ENCODE results near the gene MATN1. TPM values are rescaled to one million over a fixed set of nuclear protein-coding genes. Genes with fewer than 3 reads are reported as not detected.

MATN1 gene
- total and polyA plus RNA-seq, 2 experiments from 2014 or later: 0.47 to 3.7 TPM

- H3K9me2 ChIP-seq (replicated peaks; ENCODE audit: insufficient read depth): no peaks in the 10 kb centered on the region
- no peaks in the 10 kb centered on the region for H3K36me3 ChIP-seq (replicated peaks; ENCODE audit: insufficient read depth, low read depth)
- H4K20me1 ChIP-seq (ENCODE audit: insufficient read depth, poor library complexity, severe bottlenecking): no peaks in the 10 kb centered on the region
- peaks cover 2% of the 10 kb centered on the region for H3K27me3 ChIP-seq
- H3K4me2 ChIP-seq: no peak overlapping the region
- H2AFZ ChIP-seq: no peak overlapping the region
- H3K9me3 ChIP-seq (ENCODE audit: low read depth): no peaks in the 10 kb centered on the region
- WGBS (ENCODE audit: low lambda C conversion rate, missing lambda C conversion rate): 95% methylated on average over 9 of the region's 9 CpGs
- H3K4me1 ChIP-seq (ENCODE audit: insufficient read depth): no peaks in the 10 kb centered on the region
- no peaks in the 10 kb centered on the region for H3K79me2 ChIP-seq
- DNase-seq (ENCODE audit: low spot score): no peak
- TF ChIP-seq EZH2phosphoT487 (IDR thresholded peaks at IDR 0.05; ENCODE audit: low read depth, severe bottlenecking, unreplicated experiment) (no peak), EZH2 (IDR thresholded peaks at IDR 0.05; ENCODE audit: borderline replicate concordance) (no peak), CTCF (IDR thresholded peaks at IDR 0.05; ENCODE audit: poor library complexity) (no peak)
- no peak overlapping the region for H3K27ac ChIP-seq
- H3K4me3 ChIP-seq: no peak overlapping the region
These were observed 31.3 kb upstream of the MATN1 start for GRCh38 chr1:30754684-30755171.

- 92% methylated on average over 13 of the region's 13 CpGs for WGBS (ENCODE audit: low lambda C conversion rate, missing lambda C conversion rate)
- H3K4me2 ChIP-seq: no peak overlapping the region
- no peak overlapping the region for H3K27ac ChIP-seq
- no peaks in the 10 kb centered on the region for H4K20me1 ChIP-seq (ENCODE audit: insufficient read depth, poor library complexity, severe bottlenecking)
- H3K4me3 ChIP-seq: no peak overlapping the region
- H3K79me2 ChIP-seq: no peaks in the 10 kb centered on the region
- TF ChIP-seq EZH2phosphoT487 (IDR thresholded peaks at IDR 0.05; ENCODE audit: low read depth, severe bottlenecking, unreplicated experiment): no peak
- no peak for TF ChIP-seq CTCF (IDR thresholded peaks at IDR 0.05; ENCODE audit: poor library complexity)
- TF ChIP-seq EZH2 (IDR thresholded peaks at IDR 0.05; ENCODE audit: borderline replicate concordance): no peak
- no peaks in the 10 kb centered on the region for H3K9me2 ChIP-seq (replicated peaks; ENCODE audit: insufficient read depth)
- no peaks in the 10 kb centered on the region for H3K36me3 ChIP-seq (replicated peaks; ENCODE audit: insufficient read depth, low read depth)
- no peaks in the 10 kb centered on the region for H3K9me3 ChIP-seq (ENCODE audit: low read depth)
- no peaks in the 10 kb centered on the region for H3K4me1 ChIP-seq (ENCODE audit: insufficient read depth)
- no peak for DNase-seq (ENCODE audit: low spot score)
- no peak overlapping the region for H2AFZ ChIP-seq
- H3K27me3 ChIP-seq: peaks cover 2% of the 10 kb centered on the region
These were observed 30.3 kb upstream of the MATN1 start for GRCh38 chr1:30753660-30754123.

GRCh38 chr1:30753118-30753517 is 29.7 kb upstream of the MATN1 start:
- H3K4me2 ChIP-seq: no peak overlapping the region
- no peak overlapping the region for H2AFZ ChIP-seq
- no peaks in the 10 kb centered on the region for H3K9me2 ChIP-seq (replicated peaks; ENCODE audit: insufficient read depth)
- no peaks in the 10 kb centered on the region for H4K20me1 ChIP-seq (ENCODE audit: insufficient read depth, poor library complexity, severe bottlenecking)
- DNase-seq (ENCODE audit: low spot score): no peak
- H3K4me1 ChIP-seq (ENCODE audit: insufficient read depth): no peaks in the 10 kb centered on the region
- peaks cover 2% of the 10 kb centered on the region for H3K27me3 ChIP-seq
- WGBS (ENCODE audit: low lambda C conversion rate, missing lambda C conversion rate): 93% methylated on average over 3 of the region's 3 CpGs
- H3K9me3 ChIP-seq (ENCODE audit: low read depth): no peaks in the 10 kb centered on the region
- H3K79me2 ChIP-seq: no peaks in the 10 kb centered on the region
- no peaks in the 10 kb centered on the region for H3K36me3 ChIP-seq (replicated peaks; ENCODE audit: insufficient read depth, low read depth)
- H3K4me3 ChIP-seq: no peak overlapping the region
- H3K27ac ChIP-seq: no peak overlapping the region
- TF ChIP-seq CTCF (IDR thresholded peaks at IDR 0.05; ENCODE audit: poor library complexity): no peak
- TF ChIP-seq EZH2phosphoT487 (IDR thresholded peaks at IDR 0.05; ENCODE audit: low read depth, severe bottlenecking, unreplicated experiment): no peak
- TF ChIP-seq EZH2 (IDR thresholded peaks at IDR 0.05; ENCODE audit: borderline replicate concordance): no peak

GRCh38 chr1:30752651-30752908 is 29.2 kb upstream of the MATN1 start:
- no peak for DNase-seq (ENCODE audit: low spot score)
- Histone ChIP-seq H3K9me2 (replicated peaks; ENCODE audit: insufficient read depth) (no peaks in the 10 kb centered on the region), H3K27me3 (peaks cover 2% of the 10 kb centered on the region), H3K4me2 (no peak overlapping the region), H3K4me3 (no peak overlapping the region), H3K36me3 (replicated peaks; ENCODE audit: insufficient read depth, low read depth) (no peaks in the 10 kb centered on the region), H3K9me3 (ENCODE audit: low read depth) (no peaks in the 10 kb centered on the region), H3K27ac (no peak overlapping the region), H3K79me2 (no peaks in the 10 kb centered on the region), H4K20me1 (ENCODE audit: insufficient read depth, poor library complexity, severe bottlenecking) (no peaks in the 10 kb centered on the region), H2AFZ (no peak overlapping the region), H3K4me1 (ENCODE audit: insufficient read depth) (no peaks in the 10 kb centered on the region)
- 87% methylated on average over 9 of the region's 9 CpGs for WGBS (ENCODE audit: low lambda C conversion rate, missing lambda C conversion rate)
- TF ChIP-seq EZH2phosphoT487 (IDR thresholded peaks at IDR 0.05; ENCODE audit: low read depth, severe bottlenecking, unreplicated experiment) (no peak), EZH2 (IDR thresholded peaks at IDR 0.05; ENCODE audit: borderline replicate concordance) (no peak), CTCF (IDR thresholded peaks at IDR 0.05; ENCODE audit: poor library complexity) (no peak)
